Stimulated activated naive CD4-positive, alpha-beta T cell (primary cell): ENCODE results near the gene ZEB2.

Experiments
- DNase-seq, 6 experiments: peaks; one replicate each; lab custom pipeline; 2025; lab: John Stamatoyannopoulos, UW

ZEB2 gene

DNA sequence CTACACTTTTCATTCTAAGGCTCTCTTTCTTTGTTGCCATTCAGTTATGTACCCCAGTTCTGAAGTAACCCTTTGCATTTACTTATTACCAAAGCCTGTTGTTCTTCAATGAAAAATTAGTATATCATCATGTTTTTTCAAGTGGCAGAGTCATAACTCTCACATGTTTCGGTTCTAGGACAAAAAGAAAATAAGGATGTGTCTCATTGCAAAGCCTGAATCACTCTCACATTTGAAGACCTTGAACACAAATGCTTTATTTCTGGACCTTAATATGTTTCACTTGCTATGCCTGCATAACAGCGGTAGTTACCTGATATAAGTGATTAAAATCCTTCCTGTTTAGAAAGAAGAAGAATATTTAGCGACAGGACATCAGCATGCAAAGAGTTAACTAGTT is 49.1 kb downstream of the ZEB2 start:
- no peak for DNase-seq

GRCh38 chr2:144470334-144470733 is 49.6 kb downstream of the ZEB2 start:
- DNase-seq = no peak

GRCh38 chr2:144469798-144470197 is 50.1 kb downstream of the ZEB2 start:
- DNase-seq = no peak

DNA sequence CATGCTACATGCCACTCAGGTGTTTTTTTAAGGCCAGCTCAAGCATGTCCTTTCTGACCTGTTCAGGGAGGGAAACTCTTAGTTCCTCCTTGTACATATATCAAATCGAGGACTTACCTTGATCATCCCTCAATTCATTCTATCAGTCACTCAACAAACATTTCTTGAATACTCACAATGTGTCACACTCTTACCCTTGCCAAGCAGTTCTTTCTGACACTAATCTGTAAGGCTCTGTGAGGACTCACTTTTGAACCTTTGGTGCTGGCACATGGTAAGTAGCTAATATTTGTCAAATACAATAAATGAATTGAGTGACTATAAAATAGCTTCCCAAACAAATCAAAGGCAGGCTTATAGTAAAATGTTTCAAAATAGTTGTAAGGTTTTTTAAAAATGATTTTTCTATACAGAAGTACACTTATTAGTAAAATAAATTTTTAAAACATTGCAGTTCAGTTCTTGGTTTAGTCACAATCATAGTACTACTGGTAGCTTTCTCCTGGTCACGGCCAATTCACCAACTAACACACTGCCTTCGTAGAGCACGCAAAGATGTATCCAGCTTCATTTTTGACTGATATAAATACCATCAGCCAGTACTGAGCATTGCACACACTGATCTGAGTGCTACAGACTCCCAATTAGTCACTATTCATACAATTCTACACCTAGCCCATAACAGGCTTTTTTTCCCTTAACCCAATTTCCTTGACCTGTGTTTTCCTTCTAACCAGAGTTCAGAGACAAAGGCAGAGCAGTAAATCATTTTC is 50.9 kb downstream of the ZEB2 start:
- no peak for DNase-seq

GRCh38 chr2:144467502-144468137 is 52.3 kb downstream of the ZEB2 start:
- no peak for DNase-seq

GRCh38 chr2:144466637-144467036 is 53.3 kb downstream of the ZEB2 start:
- no peak for DNase-seq

DNA sequence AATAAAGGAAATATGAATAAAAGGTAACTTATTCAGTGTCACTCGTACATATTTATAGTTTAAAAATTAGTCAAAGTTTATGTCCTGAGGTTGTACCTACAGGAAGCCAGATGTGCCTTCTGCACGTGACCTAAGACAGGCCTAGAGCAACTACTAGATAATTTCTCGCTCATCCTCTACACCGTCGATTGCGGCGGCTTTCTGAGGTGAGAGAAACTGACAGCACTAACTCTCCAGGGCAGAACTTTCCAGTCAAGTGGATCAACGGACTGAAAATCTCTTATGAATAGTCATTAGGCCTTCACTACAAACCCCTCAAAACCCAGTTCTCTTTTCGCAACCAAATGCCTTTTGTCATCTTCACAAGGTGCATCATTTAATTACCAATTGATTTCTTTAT is 54.2 kb downstream of the ZEB2 start:
- no peak for DNase-seq

DNA sequence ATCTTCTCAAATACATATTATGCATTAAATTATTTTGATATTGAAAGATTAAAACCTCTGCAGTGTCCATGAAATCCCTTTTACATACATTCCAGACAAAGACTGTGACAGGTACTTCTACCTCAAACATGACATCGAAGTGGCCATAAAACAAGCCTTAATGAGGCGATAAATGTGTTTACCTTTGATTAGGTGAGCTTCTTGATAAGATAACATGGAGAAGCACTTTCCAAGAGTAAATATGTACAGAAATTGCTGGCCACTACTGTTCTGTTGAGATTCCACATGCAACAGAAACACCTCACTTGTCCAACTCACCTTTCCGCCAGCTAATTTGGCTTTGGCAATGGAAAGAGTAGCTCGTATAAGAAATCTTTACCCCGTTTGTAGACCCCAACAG is 55.2 kb downstream of the ZEB2 start:
- no peak for DNase-seq

- DNase-seq = no peak
Observed at GRCh38 chr2:144463266-144463665, 56.7 kb downstream of the ZEB2 start.

DNA sequence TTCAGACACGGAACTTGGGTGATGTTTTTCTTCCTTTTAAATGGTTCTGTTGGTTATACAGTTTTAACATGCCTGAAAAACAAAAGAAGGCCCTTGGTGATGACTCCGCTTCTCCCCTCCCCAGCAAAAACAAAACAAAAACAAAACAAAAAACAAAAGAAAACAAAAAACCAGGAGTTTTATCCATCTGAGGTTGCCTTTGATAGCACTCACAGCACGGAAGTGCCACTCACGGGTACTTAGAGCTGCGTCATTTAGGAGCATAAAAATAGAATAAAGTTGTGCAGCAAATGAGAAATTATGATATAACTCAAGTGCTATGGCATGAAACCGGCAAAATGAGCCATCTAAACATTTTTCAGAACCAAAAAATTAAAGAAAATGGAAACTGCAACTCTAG is 57.7 kb downstream of the ZEB2 start:
- no peak for DNase-seq

- DNase-seq = no peak
Observed at GRCh38 chr2:144461308-144461766, 58.6 kb downstream of the ZEB2 start.

GRCh38 chr2:144460727-144461307 is 59.1 kb downstream of the ZEB2 start:
- no peak for DNase-seq

- no peak for DNase-seq
Observed at GRCh38 chr2:144459937-144460336, 60.0 kb downstream of the ZEB2 start.

DNA sequence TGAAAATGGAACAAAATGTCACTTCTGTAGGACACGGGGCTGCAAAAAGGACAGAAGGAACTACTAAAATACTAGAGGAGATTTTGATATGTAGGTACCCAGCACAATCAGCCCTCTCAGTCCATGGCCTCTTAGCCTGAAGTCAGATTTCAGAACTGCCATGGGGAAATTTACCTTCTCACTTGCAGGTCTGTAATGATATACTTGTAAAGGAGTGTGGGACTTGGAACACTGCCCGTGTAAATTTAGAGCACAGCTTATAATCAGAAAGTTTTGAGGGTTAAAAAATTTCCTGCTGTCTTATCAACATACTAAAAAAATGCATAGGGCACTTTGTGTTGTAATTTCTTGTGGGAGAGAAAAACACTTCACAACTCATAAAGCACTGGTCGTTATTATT is 60.6 kb downstream of the ZEB2 start:
- DNase-seq = no peak

DNA sequence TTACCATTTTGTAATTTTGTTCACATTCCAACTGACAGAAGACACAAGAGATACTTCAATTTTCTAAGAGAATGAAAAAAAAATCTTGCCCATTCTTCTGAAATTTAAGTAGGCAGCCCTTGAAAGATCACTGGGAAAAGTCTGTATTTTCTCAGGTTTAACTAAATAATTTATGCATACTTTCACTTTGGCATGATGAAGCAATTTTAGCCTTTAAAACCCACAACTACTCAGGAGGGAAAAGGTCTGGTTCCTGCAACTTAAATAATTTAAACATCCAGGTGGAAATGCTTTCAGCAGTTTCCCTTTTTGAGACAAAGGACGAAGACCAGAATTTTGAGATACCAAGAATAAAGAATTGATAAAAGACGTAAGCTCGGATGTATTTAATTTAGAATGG is 61.4 kb downstream of the ZEB2 start:
- no peak for DNase-seq

GRCh38 chr2:144456680-144457079 is 63.2 kb downstream of the ZEB2 start:
- no peak for DNase-seq

GRCh38 chr2:144455987-144456386 is 63.9 kb downstream of the ZEB2 start:
- no peak for DNase-seq

GRCh38 chr2:144454466-144455287 is 65.2 kb downstream of the ZEB2 start:
- no peak for DNase-seq

DNA sequence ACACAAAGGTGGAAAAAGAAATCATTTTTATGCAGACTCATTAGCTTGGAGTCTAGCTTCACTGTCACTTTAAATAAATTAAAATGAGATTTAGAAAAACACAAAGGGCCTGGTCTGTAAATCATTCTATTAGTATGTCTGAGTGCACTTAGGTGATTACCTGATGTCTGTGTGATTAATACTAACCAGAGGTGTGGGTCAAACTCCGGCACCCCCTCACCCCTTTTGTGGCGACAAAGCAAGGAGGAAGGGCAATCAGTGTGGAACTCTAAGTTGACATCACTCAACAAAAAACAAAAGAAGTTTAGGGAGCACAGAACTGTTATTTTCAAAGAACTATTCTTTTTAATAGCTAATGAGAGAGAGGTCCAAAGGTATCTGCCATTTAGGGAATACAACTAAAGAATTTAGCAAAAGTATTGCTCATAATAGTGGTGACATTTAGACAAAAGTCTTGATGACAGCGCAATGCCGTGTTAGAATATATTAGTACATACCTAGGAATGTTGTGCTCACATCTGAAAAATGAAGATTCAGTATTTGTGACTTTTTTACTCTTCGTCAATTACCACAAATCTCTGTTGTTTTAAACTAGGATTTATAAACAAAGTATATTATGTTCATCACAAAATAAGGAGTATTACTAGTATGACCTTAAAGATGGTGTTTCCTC is 66.3 kb downstream of the ZEB2 start:
- DNase-seq = no peak

GRCh38 chr2:144452989-144453336 is 67.0 kb downstream of the ZEB2 start:
- DNase-seq = no peak

- no peak for DNase-seq
Observed at GRCh38 chr2:144452169-144452988, 67.5 kb downstream of the ZEB2 start.
